Esophagus squamous epithelium (tissue), 4 donors: Measurements from ENCODE around the gene APP.

Experiments
- POLR2A ChIP-seq, 4 donors: fragments of 450-650 bp; IDR thresholded peaks; one replicate each; pipeline ENCODE4 v1.6.1; 2017; ENCODE audit warnings: antibody characterized with exemption in 4 of 4, mild to moderate bottlenecking in 4 of 4, moderate library complexity in 3 of 4
- TF ChIP-seq, protein P1 (sequence below), 6 experiments: fragments of 450-650 bp in 4 of 6; fragments of 200-600 bp in 2 of 6; sonication (generic) in 2 of 6; IDR thresholded peaks; one replicate each; pipeline ENCODE4 v1.5.1; 2016 to 2019; ENCODE audit warnings: antibody characterized with exemption in 6 of 6, mild to moderate bottlenecking in 4 of 6, moderate library complexity in 4 of 6

DNA sequence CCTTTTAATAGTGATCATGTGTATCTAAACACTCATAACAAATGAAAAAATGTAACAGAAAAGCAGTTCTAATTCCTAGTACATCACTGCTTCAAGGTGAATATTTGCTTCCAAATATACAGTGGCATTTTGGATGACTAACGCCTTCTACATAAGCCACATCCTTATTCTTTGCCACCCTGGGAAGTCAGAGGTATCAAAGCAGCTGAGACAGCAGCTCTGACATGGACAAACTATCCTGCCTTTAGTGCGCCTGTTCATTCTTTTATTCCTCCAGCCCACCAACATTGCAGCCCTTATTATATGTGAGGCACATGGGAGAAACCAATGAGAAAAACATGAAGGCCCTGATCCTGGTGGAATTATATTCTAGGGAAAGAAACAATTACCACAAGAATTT is 183.0 kb downstream of the APP start:
- no peak for TF ChIP-seq POLR2A (IDR thresholded peaks at IDR 0.05)
- TF ChIP-seq, protein P1, sequence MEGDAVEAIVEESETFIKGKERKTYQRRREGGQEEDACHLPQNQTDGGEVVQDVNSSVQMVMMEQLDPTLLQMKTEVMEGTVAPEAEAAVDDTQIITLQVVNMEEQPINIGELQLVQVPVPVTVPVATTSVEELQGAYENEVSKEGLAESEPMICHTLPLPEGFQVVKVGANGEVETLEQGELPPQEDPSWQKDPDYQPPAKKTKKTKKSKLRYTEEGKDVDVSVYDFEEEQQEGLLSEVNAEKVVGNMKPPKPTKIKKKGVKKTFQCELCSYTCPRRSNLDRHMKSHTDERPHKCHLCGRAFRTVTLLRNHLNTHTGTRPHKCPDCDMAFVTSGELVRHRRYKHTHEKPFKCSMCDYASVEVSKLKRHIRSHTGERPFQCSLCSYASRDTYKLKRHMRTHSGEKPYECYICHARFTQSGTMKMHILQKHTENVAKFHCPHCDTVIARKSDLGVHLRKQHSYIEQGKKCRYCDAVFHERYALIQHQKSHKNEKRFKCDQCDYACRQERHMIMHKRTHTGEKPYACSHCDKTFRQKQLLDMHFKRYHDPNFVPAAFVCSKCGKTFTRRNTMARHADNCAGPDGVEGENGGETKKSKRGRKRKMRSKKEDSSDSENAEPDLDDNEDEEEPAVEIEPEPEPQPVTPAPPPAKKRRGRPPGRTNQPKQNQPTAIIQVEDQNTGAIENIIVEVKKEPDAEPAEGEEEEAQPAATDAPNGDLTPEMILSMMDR (IDR thresholded peaks at IDR 0.05) = no peak
